ENCODE data around the gene LHFPL6. TPM values are rescaled to one million over a fixed set of nuclear protein-coding genes. Genes with fewer than 3 reads are reported as not detected.

LHFPL6 gene
- total RNA-seq, 6 experiments from 2014 or later: 57.5 to 75.3 (median 61.4) TPM

DNA sequence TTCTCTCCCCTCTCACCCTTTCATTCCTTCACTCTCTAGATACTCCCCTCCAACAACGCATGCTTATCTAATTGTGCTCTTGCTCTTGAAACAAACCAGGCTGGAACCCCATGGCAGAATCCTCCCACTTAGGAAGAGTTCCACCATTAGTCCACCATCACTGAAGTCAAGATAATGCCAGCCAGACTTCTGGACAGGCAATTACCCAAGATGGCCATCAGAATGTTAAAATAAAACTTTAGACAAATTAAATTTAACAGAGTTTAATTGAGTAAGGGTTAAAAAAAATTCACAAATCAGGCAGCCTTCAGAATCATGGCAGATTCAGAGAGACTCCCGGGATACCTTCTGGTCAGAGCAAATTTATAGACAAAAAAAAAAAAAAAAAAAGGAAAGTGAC lies 221.5 kb downstream of the LHFPL6 start:
- no peak overlapping the region for H3K27ac Mint-ChIP-seq
- no peaks in the 10 kb centered on the region for H3K9me3 Mint-ChIP-seq
- TF ChIP-seq, protein P1, sequence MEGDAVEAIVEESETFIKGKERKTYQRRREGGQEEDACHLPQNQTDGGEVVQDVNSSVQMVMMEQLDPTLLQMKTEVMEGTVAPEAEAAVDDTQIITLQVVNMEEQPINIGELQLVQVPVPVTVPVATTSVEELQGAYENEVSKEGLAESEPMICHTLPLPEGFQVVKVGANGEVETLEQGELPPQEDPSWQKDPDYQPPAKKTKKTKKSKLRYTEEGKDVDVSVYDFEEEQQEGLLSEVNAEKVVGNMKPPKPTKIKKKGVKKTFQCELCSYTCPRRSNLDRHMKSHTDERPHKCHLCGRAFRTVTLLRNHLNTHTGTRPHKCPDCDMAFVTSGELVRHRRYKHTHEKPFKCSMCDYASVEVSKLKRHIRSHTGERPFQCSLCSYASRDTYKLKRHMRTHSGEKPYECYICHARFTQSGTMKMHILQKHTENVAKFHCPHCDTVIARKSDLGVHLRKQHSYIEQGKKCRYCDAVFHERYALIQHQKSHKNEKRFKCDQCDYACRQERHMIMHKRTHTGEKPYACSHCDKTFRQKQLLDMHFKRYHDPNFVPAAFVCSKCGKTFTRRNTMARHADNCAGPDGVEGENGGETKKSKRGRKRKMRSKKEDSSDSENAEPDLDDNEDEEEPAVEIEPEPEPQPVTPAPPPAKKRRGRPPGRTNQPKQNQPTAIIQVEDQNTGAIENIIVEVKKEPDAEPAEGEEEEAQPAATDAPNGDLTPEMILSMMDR (IDR thresholded peaks at IDR 0.05): no peak
- H3K4me3 Mint-ChIP-seq: no peak overlapping the region
- H3K4me1 Mint-ChIP-seq (ENCODE audit: low read depth): peaks cover 30% of the 10 kb centered on the region
- H3K36me3 Mint-ChIP-seq (ENCODE audit: low read depth): peaks cover 6% of the 10 kb centered on the region
- H3K27me3 Mint-ChIP-seq (ENCODE audit: insufficient read depth): no peaks in the 10 kb centered on the region
- DNase-seq: no peak

DNA sequence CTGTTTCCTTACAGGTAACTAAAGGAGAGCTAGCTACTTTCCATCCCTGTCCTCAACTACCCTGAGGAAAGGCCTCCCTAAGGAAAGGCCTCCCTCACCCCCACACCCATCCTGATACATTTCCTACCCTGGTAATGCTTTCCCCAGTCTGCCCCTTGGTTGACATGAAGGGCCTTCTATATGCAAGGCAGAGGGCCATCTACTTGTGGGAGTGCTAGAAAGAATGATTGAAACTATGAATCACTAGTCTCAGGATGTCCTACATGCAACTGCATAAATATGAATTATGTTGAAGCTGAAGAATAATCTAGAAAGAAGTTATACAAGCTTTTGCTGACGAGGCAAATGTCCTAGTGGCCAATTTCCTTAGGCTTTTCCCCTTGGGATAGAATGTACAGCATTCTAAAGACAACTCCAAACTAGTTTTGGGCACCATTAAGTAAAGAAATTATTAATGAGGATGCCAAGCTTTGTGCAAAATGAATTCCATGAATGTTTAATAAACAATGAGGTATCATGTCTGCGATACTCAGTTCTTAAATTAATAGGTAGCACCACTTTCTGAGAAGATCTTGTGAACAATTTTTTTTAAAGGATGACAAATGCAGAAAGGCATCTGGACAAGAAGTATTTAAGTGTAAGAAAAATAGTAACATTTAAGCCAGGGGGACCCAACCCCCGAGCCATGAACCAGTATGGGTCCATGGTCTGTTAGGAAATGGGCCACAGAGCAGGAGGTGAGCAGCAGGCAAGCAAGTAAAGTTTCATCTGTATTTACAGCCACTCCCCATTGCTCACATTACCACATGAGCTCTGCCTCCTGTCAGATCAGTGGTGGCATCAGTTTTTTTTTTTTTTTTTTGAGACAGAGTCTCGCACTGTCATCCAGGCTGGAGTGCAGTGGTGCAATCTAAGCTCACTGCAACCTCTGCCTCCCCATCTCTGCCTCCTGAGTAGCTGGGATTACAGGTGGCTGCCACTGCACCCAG lies 223.0 kb downstream of the LHFPL6 start:
- Mint-ChIP-seq H3K36me3 (ENCODE audit: low read depth) (peaks cover 6% of the 10 kb centered on the region; the same call in 1 of the 2 replicates), H3K9me3 (no peaks in the 10 kb centered on the region), H3K4me1 (ENCODE audit: low read depth) (peaks cover 17% of the 10 kb centered on the region), H3K27me3 (ENCODE audit: insufficient read depth) (no peaks in the 10 kb centered on the region), H3K27ac (no peak overlapping the region), H3K4me3 (no peak overlapping the region)
- no peak for DNase-seq
- TF ChIP-seq, protein P1 (IDR thresholded peaks at IDR 0.05): no peak

DNA sequence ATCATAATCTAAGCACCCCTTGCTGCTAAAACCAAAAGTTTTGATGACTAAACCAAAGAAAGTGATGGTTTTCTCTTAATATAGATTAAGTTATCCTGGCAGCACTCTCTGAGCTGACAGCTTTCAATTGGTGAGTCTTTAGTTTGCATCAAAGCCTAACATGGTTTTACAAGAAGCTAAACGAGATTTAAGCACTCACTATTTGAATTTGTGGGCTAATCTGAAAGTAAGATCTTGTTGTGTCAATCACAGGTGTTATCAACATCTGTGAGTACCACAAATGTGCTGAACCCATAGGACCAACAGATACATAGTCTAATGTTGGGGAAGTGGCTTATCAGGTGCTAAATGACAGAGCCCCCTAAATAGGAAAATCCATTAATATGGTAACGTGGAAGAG lies 223.9 kb downstream of the LHFPL6 start:
- Mint-ChIP-seq H3K36me3 (ENCODE audit: low read depth) (peaks cover 6% of the 10 kb centered on the region; the same call in 1 of the 2 replicates), H3K4me1 (ENCODE audit: low read depth) (peaks cover 19% of the 10 kb centered on the region), H3K4me3 (no peak overlapping the region), H3K27ac (no peak overlapping the region), H3K27me3 (ENCODE audit: insufficient read depth) (no peaks in the 10 kb centered on the region), H3K9me3 (no peaks in the 10 kb centered on the region)
- TF ChIP-seq, protein P1 (IDR thresholded peaks at IDR 0.05): no peak
- DNase-seq: no peak

DNA sequence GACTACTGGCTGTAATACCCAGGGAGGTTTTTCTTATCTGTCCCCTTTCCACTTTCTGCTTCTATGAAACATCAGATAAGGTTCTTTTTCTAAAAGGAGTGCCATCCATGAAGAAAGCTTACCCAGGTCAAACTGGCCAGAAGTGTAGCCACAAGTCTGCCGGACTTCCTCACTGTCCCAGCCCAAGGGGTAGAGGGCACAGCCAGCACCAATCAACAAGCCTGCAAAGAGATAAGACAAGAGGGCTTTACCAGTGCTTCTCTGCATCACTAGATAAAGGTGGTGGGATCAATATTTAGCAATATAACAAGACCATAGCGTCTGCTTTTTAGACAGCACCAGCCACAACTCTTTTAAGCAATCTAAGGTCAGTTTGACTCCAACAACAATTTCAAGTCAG lies 224.7 kb downstream of the LHFPL6 start:
- Mint-ChIP-seq H3K27me3 (ENCODE audit: insufficient read depth) (no peaks in the 10 kb centered on the region), H3K4me1 (ENCODE audit: low read depth) (peaks cover 19% of the 10 kb centered on the region), H3K36me3 (ENCODE audit: low read depth) (peaks cover 6% of the 10 kb centered on the region; the same call in 1 of the 2 replicates), H3K27ac (no peak overlapping the region), H3K4me3 (no peak overlapping the region), H3K9me3 (no peaks in the 10 kb centered on the region)
- TF ChIP-seq, protein P1 (IDR thresholded peaks at IDR 0.05): no peak
- no peak for DNase-seq

DNA sequence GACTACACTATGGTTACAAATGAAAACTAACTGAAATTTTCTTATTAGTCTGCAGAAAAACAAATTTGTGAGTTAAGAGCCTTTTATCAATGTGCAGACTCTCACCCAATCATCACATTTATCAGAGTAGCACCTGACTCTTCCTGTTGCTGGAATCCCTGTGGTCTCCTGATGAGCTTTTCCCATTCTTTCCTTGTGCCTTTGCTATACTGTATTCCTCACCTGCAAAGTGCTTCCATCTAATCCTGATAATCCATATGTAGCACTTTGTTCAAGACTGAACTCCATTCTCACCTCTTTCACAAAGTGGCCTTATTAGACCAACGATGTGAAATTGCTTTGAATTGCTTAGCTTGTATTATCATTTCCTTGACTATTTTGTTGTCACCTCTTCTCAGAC lies 225.3 kb downstream of the LHFPL6 start:
- Mint-ChIP-seq H3K27ac (no peak overlapping the region), H3K4me1 (ENCODE audit: low read depth) (peaks cover 19% of the 10 kb centered on the region), H3K4me3 (no peak overlapping the region), H3K27me3 (ENCODE audit: insufficient read depth) (no peaks in the 10 kb centered on the region), H3K36me3 (ENCODE audit: low read depth) (peaks cover 6% of the 10 kb centered on the region; the same call in 1 of the 2 replicates), H3K9me3 (no peaks in the 10 kb centered on the region)
- TF ChIP-seq, protein P1 (IDR thresholded peaks at IDR 0.05): no peak
- DNase-seq: no peak

All from HFFc6 (cell line).